Adrenal gland (tissue), 12 donors: Measurements from ENCODE around the gene NR5A1. TPM values are rescaled to one million over a fixed set of nuclear protein-coding genes. Genes with fewer than 3 reads are reported as not detected.
A peak's percentile ranks its signal among the peaks of the same experiment; 100 is the strongest.

ENCODE experiments used
- DNase-seq, 7 donors: peaks; one replicate each; pipeline ENCODE4 v3.0.0-alpha.2; 2019 to 2020
- H3K27ac ChIP-seq, 5 donors: fragments of 200-600 bp; sonication (generic) in 4 of 5; 1 replicate in 3 of 5; 2 replicates in 2 of 5; pipeline versions ENCODE4 v1.5.1 to v1.8.0; 2016 to 2020; ENCODE audit warnings: mild to moderate bottlenecking in 1 of 5
- H3K27me3 ChIP-seq: fragments of 200-600 bp; 2 replicates; pipeline ENCODE4 v1.8.0; 2021
- H3K36me3 ChIP-seq, 2 donors: fragments of 200-600 bp; replicated peaks in 1 of 2; 1 replicate in 1 of 2; 2 replicates in 1 of 2; pipeline versions ENCODE4 v1.5.1 to v1.8.0; 2018 to 2022
- H3K4me1 ChIP-seq, 2 donors: fragments of 200-600 bp; replicated peaks in 1 of 2; 1 replicate in 1 of 2; 2 replicates in 1 of 2; pipeline versions ENCODE4 v1.5.1 to v1.8.0; 2018 to 2021
- H3K4me3 ChIP-seq, 4 donors: fragments of 200-600 bp; sonication (generic) in 3 of 4; one replicate each; pipeline ENCODE4 v1.5.1; 2016 to 2018
- H3K9me3 ChIP-seq, 3 donors: fragments of 200-600 bp; sonication (generic) in 1 of 3; replicated peaks in 1 of 3; 1 replicate in 2 of 3; 2 replicates in 1 of 3; pipeline versions ENCODE4 v1.5.1 to v1.8.0; 2016 to 2021
- POLR2A ChIP-seq, 2 donors: fragments of 450-650 bp; IDR thresholded peaks; one replicate each; pipeline ENCODE4 v1.6.1; 2017; ENCODE audit warnings: antibody characterized with exemption in 2 of 2, mild to moderate bottlenecking in 2 of 2, moderate library complexity in 1 of 2
- WGBS, 4 donors: extraction: QIAGEN DNeasy Blood & Tissue Kit in 2 of 4; methylation state at CpG; one replicate each; pipeline versions ENCODE4 v1.1.5 to v1.1.7; 2013 to 2017; 5-methylcytosine and 5-hydroxymethylcytosine counted together
- intact Hi-C, 2 donors: fragments of 100-400 bp; cut with DNase I; formaldehyde crosslinking; loops; one replicate each; pipeline versions ENCODE4 v1.14.1 to v1.15.0; 2022 to 2023
- polyA plus RNA-seq, 3 donors: library from polyadenylated mRNA; stranded (reverse); fragments of 200-250 nt in 2 of 3; fragments of 350-450 nt in 1 of 3; fragmentation: Illumina TruSeq in 1 of 3; extraction: RNeasy Lipid Tissue Mini Kit (QIAGEN cat#74804) in 1 of 3; gene quantifications; one replicate each; pipeline ENCODE4 v1.2.3, GENCODE V29; 2013 to 2014
- total RNA-seq, 9 donors: library from RNA; depleted of rRNA in 4 of 9; stranded (reverse); fragments of >200 nt in 4 of 9; fragments of 120-200 nt in 1 of 9; fragmentation: NEBNext Ultra II Directional in 1 of 9; extraction: Animal tissue kit (Norgen Biotek cat#: 25700) in 1 of 9; gene quantifications; one replicate each; pipeline versions ENCODE4 v1.1.0 to v1.2.4, GENCODE V29; 2013 to 2023
- TF ChIP-seq, protein P1 (sequence below), 6 experiments: fragments of 450-650 bp in 4 of 6; fragments of 200-600 bp in 2 of 6; sonication (generic) in 1 of 6; IDR thresholded peaks; 1 replicate in 5 of 6; 2 replicates in 1 of 6; pipeline versions ENCODE4 v1.5.1 to v1.8.0; 2016 to 2021; ENCODE audit warnings: antibody characterized with exemption in 6 of 6, mild to moderate bottlenecking in 2 of 6, moderate library complexity in 1 of 6
- donor health status: healthy with polysubstance abuse.
- donor health status: Bipolar disorder and iron deficiency.
- donor health status: DM: yes; HTN: yes; CAD: no.
- donor health status: DM: no; HTN: no; CAD: no.
- donor health status: DM: no; HTN: no; CAD: no.
- donor health status: DM: yes; HTN: yes; CAD: no.

Gene NR5A1
- total and polyA plus RNA-seq, 12 donors = 110 to 637 (median 216) TPM

DNA sequence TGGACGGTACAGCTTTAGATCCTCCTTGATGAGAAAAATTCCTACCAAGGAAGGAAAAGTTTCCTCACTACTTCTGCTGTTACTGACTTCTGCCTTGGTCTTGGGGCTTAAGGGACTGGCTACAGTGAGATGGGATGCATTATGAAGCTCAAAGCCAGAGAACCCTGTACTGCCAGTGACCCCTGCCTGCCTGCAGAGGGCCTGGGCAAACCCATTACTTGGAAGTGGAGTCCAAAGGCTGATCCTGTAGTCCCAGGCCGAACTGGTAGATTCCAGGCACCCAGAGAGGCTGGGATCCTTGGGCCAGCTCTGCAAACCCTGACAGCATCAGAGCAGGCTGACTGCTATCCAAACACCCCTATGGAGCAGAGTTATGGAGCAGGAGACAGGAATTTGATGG lies 25.7 kb upstream of the NR5A1 start:
- Histone ChIP-seq H3K27ac (no peak overlapping the region), H3K4me1 (peaks cover 2% of the 10 kb centered on the region in 2 donors), H3K9me3 (no peaks in the 10 kb centered on the region), H3K4me3 (no peak overlapping the region), H3K27me3 (no peaks in the 10 kb centered on the region), H3K36me3 (no peaks in the 10 kb centered on the region)
- intact Hi-C loops = loop anchor here (5.0 to 10.0 kb wide), 2 partner anchors 111 to 408 kb away; no protein-coding TSS in a partner anchor
- DNase-seq = no peak
- TF ChIP-seq, protein P1, sequence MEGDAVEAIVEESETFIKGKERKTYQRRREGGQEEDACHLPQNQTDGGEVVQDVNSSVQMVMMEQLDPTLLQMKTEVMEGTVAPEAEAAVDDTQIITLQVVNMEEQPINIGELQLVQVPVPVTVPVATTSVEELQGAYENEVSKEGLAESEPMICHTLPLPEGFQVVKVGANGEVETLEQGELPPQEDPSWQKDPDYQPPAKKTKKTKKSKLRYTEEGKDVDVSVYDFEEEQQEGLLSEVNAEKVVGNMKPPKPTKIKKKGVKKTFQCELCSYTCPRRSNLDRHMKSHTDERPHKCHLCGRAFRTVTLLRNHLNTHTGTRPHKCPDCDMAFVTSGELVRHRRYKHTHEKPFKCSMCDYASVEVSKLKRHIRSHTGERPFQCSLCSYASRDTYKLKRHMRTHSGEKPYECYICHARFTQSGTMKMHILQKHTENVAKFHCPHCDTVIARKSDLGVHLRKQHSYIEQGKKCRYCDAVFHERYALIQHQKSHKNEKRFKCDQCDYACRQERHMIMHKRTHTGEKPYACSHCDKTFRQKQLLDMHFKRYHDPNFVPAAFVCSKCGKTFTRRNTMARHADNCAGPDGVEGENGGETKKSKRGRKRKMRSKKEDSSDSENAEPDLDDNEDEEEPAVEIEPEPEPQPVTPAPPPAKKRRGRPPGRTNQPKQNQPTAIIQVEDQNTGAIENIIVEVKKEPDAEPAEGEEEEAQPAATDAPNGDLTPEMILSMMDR (IDR thresholded peaks at IDR 0.05) = no peak
- TF ChIP-seq POLR2A (IDR thresholded peaks at IDR 0.05) = no peak
- 75 to 94% (median 88%) methylated on average over 1 to 2 of the region's 2 CpGs for WGBS, 4 donors

DNA sequence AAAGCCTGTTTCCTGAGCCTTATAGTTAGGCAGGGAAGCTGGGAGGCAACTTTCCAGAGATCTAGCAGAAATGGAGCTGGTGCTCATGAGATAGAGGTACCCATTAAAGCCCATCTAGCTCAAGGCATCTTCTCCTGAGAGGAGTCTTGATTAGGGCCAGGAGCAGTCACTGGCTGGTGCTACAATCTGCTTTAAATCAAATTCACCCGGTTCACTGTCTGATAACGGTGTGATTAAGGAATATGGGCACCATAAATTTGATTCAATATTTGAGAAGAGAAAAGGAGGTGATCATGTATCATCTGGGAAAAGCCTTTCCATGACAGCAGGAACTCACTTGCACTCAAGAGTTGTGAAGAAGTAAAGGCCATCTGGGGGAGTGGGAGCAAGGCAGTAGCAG lies 23.9 kb upstream of the NR5A1 start:
- no peak for DNase-seq
- H3K4me3 ChIP-seq = no peak overlapping the region
- no peaks in the 10 kb centered on the region for H3K9me3 ChIP-seq
- TF ChIP-seq POLR2A (IDR thresholded peaks at IDR 0.05) = no peak
- TF ChIP-seq, protein P1 (IDR thresholded peaks at IDR 0.05) = no peak
- H3K4me1 ChIP-seq = peaks cover 17% of the 10 kb centered on the region in 2 donors
- 80 to 92% (median 81%) methylated on average over 2 of the region's 2 CpGs for WGBS, 4 donors
- intact Hi-C loops = loop anchor here (5.0 to 10.0 kb wide), 2 partner anchors 109 to 406 kb away; no protein-coding TSS in a partner anchor
- no peaks in the 10 kb centered on the region for H3K27me3 ChIP-seq
- H3K27ac ChIP-seq = no peak overlapping the region
- H3K36me3 ChIP-seq = no peaks in the 10 kb centered on the region

DNA sequence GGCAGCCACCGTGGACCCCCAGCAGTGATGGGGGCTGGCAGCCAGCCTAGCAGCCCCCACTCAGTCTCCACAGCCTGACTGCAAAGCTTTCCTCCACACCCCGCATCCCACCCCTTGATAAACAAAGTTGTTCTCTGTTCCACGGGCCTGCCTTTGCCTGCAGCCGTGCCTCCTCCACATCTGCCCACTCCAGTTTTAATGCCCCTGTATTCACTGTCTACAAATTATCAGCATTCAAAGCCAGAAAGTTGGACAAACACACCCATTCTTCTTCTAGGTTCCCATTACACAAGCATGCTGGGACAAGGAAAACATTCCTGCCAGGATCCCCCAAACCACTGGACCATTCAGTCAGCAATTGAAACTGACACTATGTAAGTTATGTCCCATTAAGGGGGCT lies 23.0 kb upstream of the NR5A1 start:
- intact Hi-C loops = loop anchor here (5.0 to 10.0 kb wide), 2 partner anchors 108 to 405 kb away; no protein-coding TSS in a partner anchor
- TF ChIP-seq POLR2A (IDR thresholded peaks at IDR 0.05) = no peak
- TF ChIP-seq, protein P1 (IDR thresholded peaks at IDR 0.05) = no peak
- Histone ChIP-seq H3K36me3 (no peaks in the 10 kb centered on the region), H3K4me1 (peaks cover 17% of the 10 kb centered on the region in 2 donors), H3K27me3 (no peaks in the 10 kb centered on the region), H3K27ac (no peak overlapping the region), H3K9me3 (no peaks in the 10 kb centered on the region), H3K4me3 (no peak overlapping the region)
- WGBS, 4 donors = 80 to 86% (median 82%) methylated on average over 4 of the region's 4 CpGs
- no peak for DNase-seq

DNA sequence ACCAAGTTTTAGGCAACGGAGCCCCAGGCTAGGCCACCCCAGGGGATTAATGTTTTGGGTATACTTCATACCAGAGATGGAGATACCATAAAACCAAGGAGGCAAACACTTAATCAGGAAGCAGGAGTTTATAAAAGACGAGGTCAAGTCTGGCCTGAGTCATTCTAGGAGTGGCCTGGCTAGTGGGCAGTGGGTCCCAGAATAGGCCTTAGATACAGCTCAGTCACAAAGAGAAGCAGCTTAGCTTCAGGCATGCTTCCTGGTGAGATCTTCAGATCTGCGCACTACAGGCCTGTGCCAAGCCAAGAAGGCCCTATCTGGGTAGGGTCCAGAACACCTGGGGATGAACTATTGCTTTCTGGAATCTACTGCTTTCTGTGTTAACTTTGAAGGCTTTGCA lies 20.6 kb upstream of the NR5A1 start:
- Histone ChIP-seq H3K36me3 (no peaks in the 10 kb centered on the region), H3K27me3 (no peaks in the 10 kb centered on the region), H3K4me3 (no peak overlapping the region), H3K4me1 (peaks cover 17% of the 10 kb centered on the region in 2 donors), H3K9me3 (no peaks in the 10 kb centered on the region), H3K27ac (peak overlapping the region in 3 of 5 donors; percentile 70 to 94 (median 76))
- TF ChIP-seq, protein P1 (IDR thresholded peaks at IDR 0.05) = no peak
- peak in 1 of 2 donors; percentile 39 for TF ChIP-seq POLR2A (IDR thresholded peaks at IDR 0.05)
- WGBS, 4 donors = 66 to 73% (median 69%) methylated on average over 3 of the region's 3 CpGs
- intact Hi-C loops = no loop called here
- peak in 4 of 7 donors; percentile 50 to 61 (median 58) for DNase-seq
